H1 (cell line): Measurements from ENCODE around the gene METRN. TPM values are rescaled to one million over a fixed set of nuclear protein-coding genes. Genes with fewer than 3 reads are reported as not detected.

Experiments
- EGR1 ChIP-seq: IDR thresholded peaks from 2 replicates; pipeline ENCODE4 v1.6.1; 2011; ENCODE audit warnings: low read depth, low read length, borderline replicate concordance
- EP300 ChIP-seq, 2 experiments: IDR thresholded peaks; 1 replicate in 1 of 2; 2 replicates in 1 of 2; pipeline ENCODE4 v1.6.1; 2011 to 2012; ENCODE audit warnings: low read depth in 2 of 2, low read length in 2 of 2, mild to moderate bottlenecking in 2 of 2, borderline replicate concordance in 1 of 2, inconsistent platforms in 1 of 2, moderate library complexity in 1 of 2
- KDM1A ChIP-seq: fragments of 200-600, 300-600 bp; sonication (generic); IDR thresholded peaks from 2 replicates; pipeline ENCODE4 v1.7.1; 2016; ENCODE audit warnings: mild to moderate bottlenecking, low read length, borderline replicate concordance
- RAD21 ChIP-seq, 2 experiments: IDR thresholded peaks in 1 of 2; conservative IDR thresholded peaks in 1 of 2; 2 replicates each; pipeline ENCODE4 v1.6.1; 2011; ENCODE audit warnings: low read depth in 2 of 2, low read length in 2 of 2, improper control_type of control experiment in 1 of 2, inconsistent platforms in 1 of 2, mild to moderate bottlenecking in 1 of 2, moderate library complexity in 1 of 2
- RNF2 ChIP-seq: fragments of 200-900, 300-1000 bp; sonication (generic); IDR thresholded peaks from 2 replicates; pipeline ENCODE4 v1.7.1; 2016; ENCODE audit warnings: borderline replicate concordance, low read depth, mild to moderate bottlenecking, antibody characterized with exemption, low read length; ENCODE audit not compliant: poor library complexity, severe bottlenecking; ENCODE audit errors: missing control alignments
- TAF1 ChIP-seq: IDR thresholded peaks from 2 replicates; pipeline ENCODE4 v1.6.1; 2011; ENCODE audit warnings: mild to moderate bottlenecking, low read depth, low read length
- polyA plus RNA-seq, 7 experiments: library from polyadenylated mRNA; depleted of rRNA in 3 of 7; stranded (reverse) in 5 of 7; unstranded in 2 of 7; fragments of >200 nt in 5 of 7; fragments of 200-250 nt in 2 of 7; gene quantifications; 1 replicate in 5 of 7; 2 replicates in 1 of 7; 4 replicates in 1 of 7; pipeline versions ENCODE4 v1.2.1 to v1.2.3, GENCODE V29; 2011 to 2013; ENCODE audit warnings: missing spikeins in 2 of 7, mixed read lengths in 2 of 7
- total RNA-seq: library from RNA; stranded (reverse); fragmentation: NEBNext Ultra II Directional; extraction: Animal tissue kit (Norgen Biotek cat#: 25700); gene quantifications from 2 replicates; pipeline ENCODE4 v1.2.1, GENCODE V29; 2021

METRN gene
- total and polyA plus RNA-seq, 2 of the 8 experiments (the other 6 are each of a cell fraction or from before 2014, with no cell fraction given): 18.7 to 25.8 TPM

- TF ChIP-seq TAF1 (no peak), KDM1A (no peak), EP300 (IDR thresholded peaks at IDR 0.05; ENCODE audit: borderline replicate concordance in 1 of 2, low read depth in 2 of 2, low read length in 2 of 2) (no peak), RNF2 (no peak), EGR1 (no peak), RAD21 (IDR thresholded peaks at IDR 0.05 in 1 of 2, conservative IDR thresholded peaks at IDR 0.05 in 1 of 2; ENCODE audit: low read depth in 2 of 2, low read length in 2 of 2) (no peak)
Measured at GRCh38 chr16:764184-764750, 49.3 kb downstream of the METRN start (continued).
